DMS 273 (cell line): ENCODE measurements around the gene KLF13.
"Not testable (repeated sequence)": the region's sequence is repeated elsewhere in the genome, so short reads cannot be mapped to it uniquely, and the experiment has no call there.

Experiments used
- DNase-seq: peaks from one replicate; lab custom pipeline; 2025; ENCODE audit not compliant: unreplicated experiment; lab: John Stamatoyannopoulos, UW

Gene KLF13

DNA sequence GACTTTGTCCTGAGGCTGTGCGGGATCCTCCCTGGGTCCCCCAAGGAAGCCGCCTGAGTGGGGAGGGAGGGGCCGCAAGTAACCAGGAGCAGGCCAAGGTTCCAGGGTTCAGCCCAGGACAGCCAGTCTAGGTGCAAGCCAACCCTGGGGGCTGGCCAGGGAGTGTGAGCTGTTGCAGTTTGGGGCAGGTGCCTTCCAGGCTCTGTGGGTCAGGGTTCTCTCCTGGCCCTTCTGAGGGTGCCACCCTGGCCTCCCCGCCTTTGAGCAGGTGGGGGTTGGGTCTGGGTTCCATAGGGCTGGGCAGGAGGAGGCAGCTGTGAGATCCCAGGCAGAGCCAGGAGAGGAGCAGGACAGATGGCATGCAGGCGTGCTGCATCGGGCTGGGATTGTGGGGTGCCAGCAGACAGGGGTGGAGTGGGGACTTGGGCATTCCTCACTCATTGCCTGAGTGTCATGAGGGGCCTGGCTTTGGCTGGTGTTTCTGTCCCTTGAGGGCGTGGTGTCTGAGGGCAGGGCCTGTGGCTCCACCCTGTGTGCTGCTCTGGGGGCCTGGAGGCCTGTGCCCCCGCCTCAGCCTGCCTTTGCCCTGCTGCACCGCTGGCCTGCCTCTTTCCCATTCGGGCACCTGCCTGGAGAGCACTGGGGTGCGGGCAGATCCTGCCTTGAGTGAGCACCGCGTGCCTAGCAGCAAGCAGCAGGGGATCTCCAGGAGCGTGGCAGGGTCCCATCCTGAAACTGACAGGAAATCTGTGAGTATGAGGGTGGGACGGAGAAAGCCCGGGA, 18.4 kb downstream of the KLF13 start:
- DNase-seq: peak; percentile 82

DNA sequence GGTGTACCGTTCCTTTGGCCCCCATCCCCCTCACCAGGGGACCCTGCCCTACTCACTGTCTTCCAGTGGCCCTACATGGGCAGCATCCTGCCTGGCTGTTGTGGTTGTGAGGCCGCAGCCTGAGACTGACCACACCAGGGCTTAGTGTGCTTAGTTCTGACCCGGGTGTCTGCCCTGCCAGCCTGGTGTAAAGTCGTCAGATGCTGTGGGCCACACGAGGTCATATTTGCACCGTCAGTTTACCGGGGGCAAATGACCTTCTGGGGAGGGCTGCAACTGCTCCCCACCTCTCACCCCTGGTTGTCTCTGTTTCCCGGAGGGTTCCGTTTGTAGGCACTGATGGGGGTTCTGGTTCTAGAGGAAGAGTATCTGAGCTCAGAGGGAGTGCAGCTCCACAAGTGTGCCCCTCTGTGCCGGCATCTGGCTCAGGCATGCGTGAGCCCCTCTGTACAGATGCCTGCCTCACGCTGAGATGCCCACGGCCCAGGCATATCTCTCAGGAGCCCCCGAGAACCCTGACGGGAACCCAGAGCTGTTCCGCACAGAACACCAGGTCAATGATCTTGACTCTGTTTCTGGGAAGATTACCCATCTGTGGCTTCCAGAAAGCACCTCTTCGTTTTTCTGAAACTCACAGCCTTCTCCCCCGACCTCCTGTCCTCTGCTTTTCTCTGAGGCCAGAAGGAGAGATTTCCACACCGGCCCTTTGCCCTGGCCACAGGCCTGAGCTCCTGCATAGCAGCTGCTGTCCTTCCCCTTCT, 19.2 kb downstream of the KLF13 start:
- DNase-seq: no peak

DNA sequence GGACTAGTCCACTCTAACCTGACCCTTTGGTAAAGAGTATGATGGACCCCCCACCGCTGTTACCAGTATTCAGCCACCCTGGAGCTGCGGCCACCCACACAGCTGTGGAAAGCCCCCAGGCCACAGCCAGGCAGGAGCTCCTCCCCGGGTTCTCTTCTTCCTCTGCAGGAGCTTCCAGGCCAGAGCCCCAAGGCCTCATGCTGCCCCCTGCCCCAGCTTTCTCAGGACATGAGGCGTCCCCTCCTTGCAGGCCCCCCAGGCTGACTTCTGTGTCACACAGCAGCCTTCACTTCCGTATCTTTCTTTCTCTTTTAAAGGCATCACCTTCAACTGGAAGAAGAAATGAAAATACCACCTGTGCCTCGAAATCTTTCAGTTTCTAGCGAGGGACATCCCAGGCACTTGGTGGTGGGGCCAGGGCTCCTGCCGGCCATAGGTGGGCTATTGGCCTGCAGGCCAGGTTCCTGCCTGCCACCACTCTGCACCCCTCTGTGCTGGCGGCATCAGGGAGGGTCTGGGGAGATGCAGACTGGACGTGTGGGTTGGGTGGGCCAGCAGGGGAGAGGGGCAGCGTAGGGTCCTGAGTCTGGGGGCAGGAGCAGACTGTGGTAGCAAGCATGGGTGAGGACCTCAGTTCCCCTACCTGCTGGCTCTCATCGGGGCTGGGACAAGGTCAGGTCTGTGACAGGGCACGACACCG, 19.9 kb downstream of the KLF13 start:
- DNase-seq: no peak

DNA sequence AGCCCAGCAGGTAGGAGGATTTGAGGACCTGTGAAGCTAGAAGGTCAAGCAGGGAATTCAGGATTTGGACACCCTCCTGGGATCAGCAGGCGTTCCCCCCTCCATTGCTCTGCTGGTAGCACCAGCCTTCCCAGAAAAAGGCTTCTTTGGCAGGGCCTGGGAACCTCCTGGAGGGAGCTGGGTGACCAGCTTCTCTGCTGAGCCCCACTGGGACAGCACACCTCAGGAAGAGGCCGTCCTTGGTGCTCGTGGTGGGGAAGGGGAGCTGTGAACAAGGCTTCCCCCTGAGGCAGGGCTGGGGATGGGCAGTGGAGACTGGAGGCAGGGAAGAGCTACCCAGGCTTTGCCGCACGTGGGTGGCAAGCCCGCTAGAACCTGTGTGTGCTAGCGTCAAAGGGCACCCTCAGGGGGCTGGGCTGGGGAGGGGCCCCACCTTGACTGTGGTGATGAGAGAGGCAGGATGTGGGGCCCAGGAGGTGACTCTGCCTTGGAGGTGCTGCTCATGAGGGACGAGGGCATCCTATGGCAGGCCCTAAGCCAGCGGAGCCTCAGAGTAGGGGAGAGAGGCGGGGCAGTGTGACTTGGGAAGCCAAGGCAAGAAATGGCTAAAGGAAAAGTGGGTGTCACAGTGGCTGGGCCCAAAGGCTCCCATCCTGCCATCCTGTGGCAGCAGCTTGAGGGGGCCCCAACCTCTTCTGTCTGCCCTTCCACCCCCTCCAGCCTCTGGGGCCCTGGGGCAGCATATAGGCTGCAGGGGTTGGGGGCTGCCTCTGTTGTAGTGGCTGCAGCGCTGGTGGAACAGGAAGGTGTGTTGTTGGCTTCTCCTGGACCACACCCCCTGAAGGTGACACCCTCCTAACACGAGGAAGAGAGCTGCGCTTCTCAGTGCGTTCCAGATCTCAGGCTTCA, 20.7 kb downstream of the KLF13 start:
- DNase-seq: no peak

DNA sequence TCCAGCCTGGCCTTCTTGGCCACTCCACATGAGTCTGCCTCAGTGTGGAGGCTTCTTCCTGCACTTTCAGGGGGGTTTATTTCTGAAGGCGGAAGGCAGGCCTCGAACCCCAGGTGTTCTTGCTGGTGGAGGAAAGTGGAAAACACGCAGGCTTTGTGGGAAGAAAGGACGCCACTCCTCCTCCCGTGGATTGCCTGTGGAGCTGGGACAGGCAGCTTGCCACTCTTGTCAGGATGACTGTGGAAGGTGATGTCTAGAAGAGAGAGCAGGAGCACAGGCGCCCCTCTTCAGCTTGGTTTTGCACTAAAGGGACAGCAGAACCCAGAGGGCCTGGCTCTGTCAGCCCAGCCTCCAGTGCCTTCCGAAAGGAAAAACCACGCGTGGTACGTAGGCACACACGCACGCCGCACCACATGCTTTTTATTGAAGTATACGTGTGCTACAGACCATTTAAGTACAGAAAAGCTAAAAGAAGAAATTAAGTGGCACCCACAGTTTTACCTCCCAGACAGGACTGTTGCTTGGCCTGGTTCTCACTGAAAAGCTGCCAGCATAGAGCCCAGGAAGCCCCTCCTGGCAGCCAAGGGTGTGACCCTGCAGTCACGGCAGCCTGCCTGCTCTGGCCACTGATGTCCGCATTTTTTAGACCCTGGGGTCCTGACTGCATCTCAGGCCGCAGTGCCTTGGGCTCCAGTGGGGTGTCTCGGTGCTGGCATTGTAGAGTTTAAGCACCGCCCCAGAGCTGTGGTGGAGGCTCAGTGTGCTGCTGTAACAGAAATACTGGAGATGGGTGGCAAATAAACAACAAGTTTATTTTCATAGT, 21.6 kb downstream of the KLF13 start:
- DNase-seq: no peak

DNA sequence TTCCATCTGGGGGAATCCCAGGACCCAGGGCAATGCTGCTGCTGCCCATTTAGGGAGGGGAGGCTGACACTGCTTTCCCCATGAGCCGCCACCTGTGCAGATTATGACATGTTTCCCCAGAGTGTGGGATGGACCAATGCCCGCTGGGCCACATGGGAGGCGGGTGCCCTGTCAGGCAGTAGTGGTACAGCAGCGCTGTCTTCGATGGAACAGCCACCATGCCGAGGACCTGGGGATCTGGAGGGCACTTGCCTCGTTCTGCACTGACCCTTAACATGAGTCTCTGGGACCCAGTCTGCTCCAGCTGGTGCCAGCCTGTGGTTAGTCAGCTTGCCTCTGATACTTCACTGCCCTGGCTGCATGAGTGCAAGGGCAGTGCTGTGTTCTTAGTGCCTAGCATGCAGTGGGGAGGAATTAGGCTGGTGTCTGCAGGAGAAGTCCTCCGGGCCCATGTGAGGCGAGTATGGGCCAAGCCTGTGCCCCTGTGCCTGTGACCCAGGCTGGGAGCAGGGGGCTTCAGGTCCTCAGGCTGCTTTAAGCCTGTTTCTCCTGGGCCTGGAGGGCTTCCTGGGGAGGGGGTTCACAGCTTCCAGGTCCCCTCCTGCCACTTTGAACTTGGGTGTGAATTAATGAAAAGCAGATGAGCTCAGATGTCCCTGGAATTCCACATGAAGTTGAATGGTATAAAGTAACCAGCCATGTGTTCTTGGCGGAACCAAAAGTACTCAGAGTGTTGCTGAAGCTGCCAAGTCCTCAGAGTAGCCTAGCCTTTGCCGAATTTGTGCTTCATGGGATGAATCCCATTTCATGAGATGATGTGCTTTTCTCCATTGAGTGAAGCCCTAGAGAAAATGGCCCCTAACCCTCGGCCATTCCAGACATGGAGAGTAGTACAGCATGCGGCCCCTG, 22.9 kb downstream of the KLF13 start:
- no peak for DNase-seq

DNA sequence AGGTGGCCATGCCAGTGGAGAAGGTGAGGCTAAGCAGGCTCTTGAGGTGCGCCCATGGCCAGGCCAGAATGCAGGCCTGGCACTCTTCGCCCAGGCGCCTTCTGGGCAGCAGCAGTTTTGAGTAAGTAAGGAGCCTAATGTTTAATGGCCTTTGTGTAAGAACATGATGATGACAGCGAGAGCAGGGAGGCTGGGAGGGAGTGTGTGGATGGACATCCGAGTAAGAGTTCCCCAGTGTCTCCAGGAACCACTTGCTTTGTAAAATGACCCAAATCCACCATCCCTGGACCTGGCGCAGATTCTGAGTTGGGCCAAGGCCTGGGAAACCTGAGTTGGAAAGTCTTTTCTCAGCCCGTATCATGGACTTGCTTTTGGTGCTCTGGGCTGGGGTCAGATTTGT, 24.1 kb downstream of the KLF13 start:
- no peak for DNase-seq

DNA sequence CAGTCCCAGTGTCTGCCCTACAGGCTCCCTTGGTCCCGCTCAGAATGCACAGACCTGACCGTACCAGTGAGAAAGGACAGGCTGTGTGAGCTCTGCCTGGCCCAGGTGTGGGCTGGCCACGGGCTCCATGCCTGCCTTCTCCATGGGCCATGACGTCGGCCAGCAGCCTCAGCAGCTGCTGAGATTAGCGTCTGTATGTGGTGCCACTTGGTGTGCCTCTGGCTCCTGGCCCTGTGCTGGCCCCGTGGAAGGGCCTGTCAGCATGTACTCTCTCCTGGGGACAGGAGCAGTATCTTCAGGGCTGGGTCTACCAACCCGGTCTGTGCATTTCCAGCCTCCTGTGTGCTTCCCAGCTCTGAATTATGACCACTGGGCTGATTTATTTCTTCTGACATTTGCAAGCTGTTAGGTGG, 25.7 kb downstream of the KLF13 start:
- peak; percentile 75 for DNase-seq

DNA sequence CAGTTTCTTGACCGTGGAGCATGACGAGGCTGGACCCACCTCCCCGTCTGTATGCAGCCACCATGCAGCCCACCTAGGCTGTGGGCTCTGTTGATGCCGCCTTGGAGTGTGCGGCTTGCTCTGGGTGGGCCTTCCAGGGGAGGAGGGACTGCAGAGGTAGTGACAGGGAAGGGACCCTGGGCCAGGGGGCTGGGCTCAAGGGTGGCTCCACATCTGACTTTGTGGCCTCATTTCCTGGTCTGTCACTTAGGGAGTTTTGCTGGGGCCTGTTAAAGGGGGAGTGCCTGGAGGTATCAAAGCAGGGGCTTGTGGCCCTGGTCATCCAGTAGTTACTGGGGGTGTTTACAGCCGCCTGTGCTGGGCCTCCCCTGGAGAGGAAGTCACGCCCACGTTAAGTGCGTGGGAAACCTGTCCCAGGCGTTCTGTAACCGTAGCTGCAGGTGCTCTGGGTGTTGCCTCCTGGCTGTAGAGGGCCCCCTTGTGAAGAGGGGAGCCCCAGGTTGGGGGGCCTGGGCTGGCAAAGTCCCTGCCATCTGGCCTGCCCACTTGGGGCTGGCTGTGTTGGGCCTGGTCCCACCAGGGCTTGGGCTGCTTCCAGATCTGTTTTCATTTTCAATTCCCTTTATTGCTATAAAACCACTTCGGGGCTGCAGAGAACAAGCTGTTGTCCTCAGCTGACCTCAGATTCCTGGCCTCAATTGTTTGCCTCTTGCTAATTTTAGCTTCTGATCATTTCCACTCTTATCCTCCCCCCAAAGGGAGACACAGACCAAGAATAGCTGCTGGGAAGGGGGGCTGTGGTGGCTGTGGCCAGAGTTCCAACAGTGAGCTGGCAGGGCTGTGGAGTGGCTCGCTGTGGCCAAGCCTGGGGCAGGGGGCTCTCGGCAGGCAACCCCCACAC, 26.5 kb downstream of the KLF13 start:
- peak; percentile 86 for DNase-seq

DNA sequence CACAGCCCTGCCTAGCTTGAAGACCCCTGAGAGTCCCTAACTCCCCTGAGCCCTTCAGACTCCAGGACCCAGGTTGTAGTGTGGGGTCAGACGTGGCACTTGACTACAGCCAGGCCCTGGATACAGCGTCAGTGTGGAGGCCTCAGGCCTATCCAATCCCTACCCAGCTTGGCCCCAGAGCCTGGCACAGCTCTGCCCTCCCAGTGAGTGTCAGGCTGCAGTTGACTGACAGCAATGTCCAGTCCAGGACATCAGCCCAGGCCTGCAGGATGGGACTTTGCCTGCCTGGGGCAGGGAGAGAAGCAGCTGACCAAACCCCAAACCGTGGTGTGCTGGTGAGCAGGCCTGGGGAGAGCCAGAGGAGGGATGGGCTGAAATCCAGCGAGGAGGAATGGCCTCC, 27.3 kb downstream of the KLF13 start:
- DNase-seq: peak; percentile 52

DNA sequence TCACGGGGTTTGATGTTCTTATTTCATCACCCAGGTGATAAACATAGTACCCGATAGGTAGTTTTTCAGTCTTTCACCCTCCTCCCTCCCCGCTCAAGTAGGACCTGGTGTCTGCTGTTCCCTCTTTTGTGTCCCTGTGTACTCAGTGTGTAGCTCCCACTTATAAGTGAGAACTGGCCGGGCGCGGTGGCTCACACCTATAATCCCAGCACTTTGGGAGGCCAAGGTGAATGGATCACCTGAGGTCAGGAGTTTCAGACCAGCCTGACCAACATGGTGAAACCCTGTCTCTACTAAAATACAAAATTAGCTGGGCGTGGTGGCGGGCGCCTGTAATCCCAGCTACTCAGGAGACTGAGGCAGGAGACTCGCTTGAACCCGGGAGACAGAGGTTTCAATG, 29.5 kb downstream of the KLF13 start:
- not testable (repeated sequence) for DNase-seq

DNA sequence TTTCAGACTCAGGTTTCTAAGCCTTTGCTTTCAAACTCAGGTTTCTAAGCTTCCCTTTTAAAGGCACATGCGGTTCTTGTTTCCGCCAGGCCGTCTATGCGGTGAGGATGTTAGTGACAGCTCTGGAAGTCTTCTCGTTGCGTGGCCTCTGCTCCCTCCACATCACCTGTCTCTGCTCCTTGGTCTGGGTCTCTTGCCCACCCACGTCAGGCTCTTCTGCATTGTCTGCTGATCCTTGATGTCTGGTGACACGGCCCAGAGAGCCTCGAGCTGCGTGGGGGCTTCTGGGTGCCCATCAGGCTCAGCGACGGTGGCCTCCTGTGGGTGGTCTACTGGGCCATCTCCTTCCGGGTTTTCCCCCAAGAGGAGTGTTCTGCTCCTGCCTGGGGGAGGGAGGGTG, 30.5 kb downstream of the KLF13 start:
- no peak for DNase-seq

DNA sequence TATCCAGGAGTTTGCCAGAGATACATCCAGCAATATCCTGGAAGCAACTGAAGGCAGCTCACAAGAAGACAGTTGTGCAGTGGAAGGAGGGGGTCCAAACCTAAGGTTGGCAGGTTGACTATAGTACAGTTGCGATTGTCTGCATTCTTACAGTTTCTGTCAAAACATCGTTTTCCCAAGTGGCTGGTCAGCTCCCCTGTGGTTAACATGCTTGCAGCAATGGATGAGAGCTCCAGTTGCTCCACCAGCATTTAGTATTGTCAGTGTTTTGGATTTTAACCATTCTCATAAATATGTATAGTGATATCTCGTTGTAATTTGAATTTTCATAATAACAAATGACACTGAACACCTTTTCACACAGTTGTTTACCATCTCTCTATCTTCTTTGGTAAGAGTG, 31.5 kb downstream of the KLF13 start:
- DNase-seq: no peak

DNA sequence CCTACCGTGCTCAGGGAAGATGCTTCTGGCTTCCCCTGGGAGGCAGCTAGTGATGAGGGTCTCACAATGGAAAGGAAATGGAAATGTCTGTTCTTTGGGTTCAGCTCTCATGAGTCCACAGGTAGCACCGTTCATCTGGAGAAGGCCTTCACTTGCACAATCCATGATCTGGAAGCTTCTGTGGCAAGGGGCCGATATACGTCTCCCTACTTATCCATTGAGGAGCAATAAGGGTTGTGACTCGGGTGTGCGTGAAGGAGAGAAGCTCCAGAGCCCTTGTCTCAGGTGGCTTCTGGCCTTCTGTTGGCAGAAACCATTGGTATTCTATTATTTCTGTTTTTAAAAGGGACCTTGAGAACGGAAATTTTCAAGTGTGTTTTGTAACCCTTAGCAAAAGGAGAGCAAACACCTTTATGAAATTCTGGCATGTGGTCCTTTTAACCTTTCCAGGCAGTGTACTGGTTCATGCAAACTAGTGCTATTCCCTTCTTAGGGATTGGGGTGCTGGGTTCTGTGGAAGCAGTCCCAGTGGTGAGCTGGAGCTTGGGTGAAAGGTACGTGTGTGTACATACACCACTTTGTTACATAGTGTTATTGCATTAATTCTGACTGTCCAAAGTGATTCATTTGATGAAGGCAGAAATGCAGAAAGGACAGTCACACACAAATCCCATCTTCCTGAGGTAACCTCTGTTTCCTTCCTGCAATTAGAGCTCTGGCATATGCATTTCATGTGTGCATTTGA, 32.5 kb downstream of the KLF13 start:
- DNase-seq: no peak

DNA sequence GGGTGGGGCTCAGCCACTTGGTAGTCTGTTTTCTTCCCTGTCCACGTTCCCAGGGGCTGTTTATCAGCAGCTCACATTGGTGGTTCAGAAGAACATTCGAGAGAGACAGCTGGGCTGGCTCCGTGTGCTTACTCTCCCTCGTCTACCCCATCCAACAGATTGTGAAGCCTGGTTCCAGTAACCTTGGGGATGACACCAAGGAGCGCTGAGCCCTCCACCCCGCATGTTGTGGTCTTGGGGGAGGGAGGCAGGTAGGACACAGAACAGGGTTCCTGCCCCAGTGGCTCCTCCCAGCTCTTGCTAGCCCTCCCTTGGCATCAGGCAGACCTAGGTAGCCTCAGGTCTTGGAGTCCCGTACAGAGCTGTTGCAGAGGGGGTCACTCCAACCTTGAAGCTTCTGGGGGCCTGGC, 33.1 kb downstream of the KLF13 start:
- DNase-seq: peak; percentile 14

DNA sequence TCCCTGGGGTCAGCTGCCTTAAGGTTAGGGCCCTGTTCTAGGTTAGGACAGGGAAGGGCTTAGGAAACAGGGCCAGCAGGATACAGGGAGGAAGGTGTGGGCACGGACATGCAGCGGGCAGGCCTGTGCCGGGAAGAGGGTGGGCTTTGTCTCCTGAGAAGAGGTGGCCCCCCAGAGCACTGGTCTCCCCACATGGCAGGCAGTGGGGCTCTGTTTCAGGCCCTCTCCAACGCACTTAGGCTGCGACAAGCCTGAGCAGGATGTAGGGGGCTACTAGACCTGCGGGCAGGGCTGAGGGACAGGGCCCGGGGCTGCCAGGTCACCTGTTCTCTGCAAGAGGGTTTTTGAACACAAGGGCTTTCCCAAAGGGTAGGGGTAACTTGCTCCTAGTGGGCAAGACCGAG, 33.5 kb downstream of the KLF13 start:
- DNase-seq: no peak
